Activated CD8-positive, alpha-beta memory T cell treated with anti-CD3 and anti-CD28 coated beads for 48 hours (primary cell): Measurements from ENCODE around the gene JMJD1C.

ENCODE experiments used
- DNase-seq, 3 experiments: peaks; one replicate each; pipeline ENCODE4 v3.0.0-alpha.2; 2020; ENCODE audit warnings: low read depth in 2 of 3, low spot score in 2 of 3

JMJD1C gene

GRCh38 chr10:63142136-63142535 is 323.6 kb downstream of the JMJD1C start:
- DNase-seq: no peak

GRCh38 chr10:63140077-63140476 is 325.7 kb downstream of the JMJD1C start:
- DNase-seq: no peak

GRCh38 chr10:63137306-63137705 is 328.5 kb downstream of the JMJD1C start:
- DNase-seq: no peak

GRCh38 chr10:63133821-63134557 is 331.8 kb downstream of the JMJD1C start:
- no peak for DNase-seq

- DNase-seq: peak; percentile 90 to 94 (median 94)
Measured at GRCh38 chr10:63133056-63133820, 332.5 kb downstream of the JMJD1C start, which contains the start of gene NRBF2. TSS of gene NRBF2 (plus strand) at chr10:63133328. CDS start at chr10:63133471, 143 bp downstream.

- no peak for DNase-seq
Measured at GRCh38 chr10:63132651-63133055, 333.1 kb downstream of the JMJD1C start.

- DNase-seq: no peak
Measured at GRCh38 chr10:63129888-63130287, 335.9 kb downstream of the JMJD1C start.

- no peak for DNase-seq
Measured at GRCh38 chr10:63128443-63128842, 337.3 kb downstream of the JMJD1C start.

- no peak for DNase-seq
Measured at GRCh38 chr10:63125459-63125858, 340.3 kb downstream of the JMJD1C start.

GRCh38 chr10:63123727-63124362 is 341.9 kb downstream of the JMJD1C start:
- no peak for DNase-seq

- no peak for DNase-seq
Measured at GRCh38 chr10:63120554-63120953, 345.2 kb downstream of the JMJD1C start.

- DNase-seq: no peak
Measured at GRCh38 chr10:63119041-63119440, 346.7 kb downstream of the JMJD1C start.
